Breast epithelium (tissue), 3 donors: ENCODE measurements around the gene ADAMTS17.

Experiments used
- POLR2A ChIP-seq: fragments of 450-650 bp; IDR thresholded peaks from one replicate; pipeline ENCODE4 v1.6.1; 2016; ENCODE audit warnings: antibody characterized with exemption, mild to moderate bottlenecking, moderate library complexity
- TF ChIP-seq, protein P1 (sequence below), 3 donors: fragments of 450-650 bp; IDR thresholded peaks; one replicate each; pipeline ENCODE4 v1.5.1; 2016 to 2017; ENCODE audit warnings: antibody characterized with exemption in 3 of 3, mild to moderate bottlenecking in 3 of 3, moderate library complexity in 3 of 3

DNA sequence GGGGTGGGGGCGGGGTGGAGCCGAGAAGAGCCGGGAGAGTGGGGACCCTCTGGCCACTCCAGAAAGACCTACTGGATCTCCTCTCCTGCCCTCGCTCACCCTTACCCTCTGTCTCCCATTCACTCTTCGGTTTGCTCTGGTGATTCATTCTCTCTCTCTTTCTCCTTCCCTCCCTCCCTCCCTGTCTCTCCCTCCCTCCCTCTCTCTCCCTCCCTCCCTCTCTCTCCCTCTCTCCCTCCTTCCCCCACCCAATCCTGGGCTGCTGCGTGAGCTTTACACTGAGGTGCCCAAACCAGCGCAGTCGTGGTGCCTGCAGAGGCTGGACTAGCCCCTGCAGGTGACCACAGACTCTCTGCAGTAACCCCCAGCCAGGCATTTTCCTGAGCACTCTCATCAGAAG lies 32.2 kb upstream of the ADAMTS17 start:
- TF ChIP-seq, protein P1, sequence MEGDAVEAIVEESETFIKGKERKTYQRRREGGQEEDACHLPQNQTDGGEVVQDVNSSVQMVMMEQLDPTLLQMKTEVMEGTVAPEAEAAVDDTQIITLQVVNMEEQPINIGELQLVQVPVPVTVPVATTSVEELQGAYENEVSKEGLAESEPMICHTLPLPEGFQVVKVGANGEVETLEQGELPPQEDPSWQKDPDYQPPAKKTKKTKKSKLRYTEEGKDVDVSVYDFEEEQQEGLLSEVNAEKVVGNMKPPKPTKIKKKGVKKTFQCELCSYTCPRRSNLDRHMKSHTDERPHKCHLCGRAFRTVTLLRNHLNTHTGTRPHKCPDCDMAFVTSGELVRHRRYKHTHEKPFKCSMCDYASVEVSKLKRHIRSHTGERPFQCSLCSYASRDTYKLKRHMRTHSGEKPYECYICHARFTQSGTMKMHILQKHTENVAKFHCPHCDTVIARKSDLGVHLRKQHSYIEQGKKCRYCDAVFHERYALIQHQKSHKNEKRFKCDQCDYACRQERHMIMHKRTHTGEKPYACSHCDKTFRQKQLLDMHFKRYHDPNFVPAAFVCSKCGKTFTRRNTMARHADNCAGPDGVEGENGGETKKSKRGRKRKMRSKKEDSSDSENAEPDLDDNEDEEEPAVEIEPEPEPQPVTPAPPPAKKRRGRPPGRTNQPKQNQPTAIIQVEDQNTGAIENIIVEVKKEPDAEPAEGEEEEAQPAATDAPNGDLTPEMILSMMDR (IDR thresholded peaks at IDR 0.05) = no peak
- no peak for TF ChIP-seq POLR2A
